ENCODE data around the gene CCDC170. TPM values are rescaled to one million over a fixed set of nuclear protein-coding genes. Genes with fewer than 3 reads are reported as not detected.

Gene CCDC170, protein sequence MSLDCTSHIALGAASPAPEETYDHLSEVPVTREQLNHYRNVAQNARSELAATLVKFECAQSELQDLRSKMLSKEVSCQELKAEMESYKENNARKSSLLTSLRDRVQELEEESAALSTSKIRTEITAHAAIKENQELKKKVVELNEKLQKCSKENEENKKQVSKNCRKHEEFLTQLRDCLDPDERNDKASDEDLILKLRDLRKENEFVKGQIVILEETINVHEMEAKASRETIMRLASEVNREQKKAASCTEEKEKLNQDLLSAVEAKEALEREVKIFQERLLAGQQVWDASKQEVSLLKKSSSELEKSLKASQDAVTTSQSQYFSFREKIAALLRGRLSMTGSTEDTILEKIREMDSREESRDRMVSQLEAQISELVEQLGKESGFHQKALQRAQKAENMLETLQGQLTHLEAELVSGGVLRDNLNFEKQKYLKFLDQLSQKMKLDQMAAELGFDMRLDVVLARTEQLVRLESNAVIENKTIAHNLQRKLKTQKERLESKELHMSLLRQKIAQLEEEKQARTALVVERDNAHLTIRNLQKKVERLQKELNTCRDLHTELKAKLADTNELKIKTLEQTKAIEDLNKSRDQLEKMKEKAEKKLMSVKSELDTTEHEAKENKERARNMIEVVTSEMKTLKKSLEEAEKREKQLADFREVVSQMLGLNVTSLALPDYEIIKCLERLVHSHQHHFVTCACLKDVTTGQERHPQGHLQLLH
- total RNA-seq (10 to 100 TPM; 21.3 to 24.1 TPM), polyA plus RNA-seq (1 to 10 TPM; 2.4 to 5.2 TPM)
- long read RNA-seq, donor 1, full-length matches to known transcripts = 3 of 3 reads
- long read RNA-seq, donor 1, partial matches to known transcripts = 0 of 3 reads
- long read RNA-seq, donor 1, other reads (novel, unspliced or antisense) = 0 of 3 reads
- long read RNA-seq, donor 2 = 0 reads
- long read RNA-seq, donor 3, full-length matches to known transcripts = 1 of 1 reads
- long read RNA-seq, donor 3, partial matches to known transcripts = 0 of 1 reads
- long read RNA-seq, donor 3, other reads (novel, unspliced or antisense) = 0 of 1 reads
- long read RNA-seq, donor 4 = 0 reads
- long read RNA-seq, donor 5, full-length matches to known transcripts = 1 of 1 reads
- long read RNA-seq, donor 5, partial matches to known transcripts = 0 of 1 reads
- long read RNA-seq, donor 5, other reads (novel, unspliced or antisense) = 0 of 1 reads

DNA sequence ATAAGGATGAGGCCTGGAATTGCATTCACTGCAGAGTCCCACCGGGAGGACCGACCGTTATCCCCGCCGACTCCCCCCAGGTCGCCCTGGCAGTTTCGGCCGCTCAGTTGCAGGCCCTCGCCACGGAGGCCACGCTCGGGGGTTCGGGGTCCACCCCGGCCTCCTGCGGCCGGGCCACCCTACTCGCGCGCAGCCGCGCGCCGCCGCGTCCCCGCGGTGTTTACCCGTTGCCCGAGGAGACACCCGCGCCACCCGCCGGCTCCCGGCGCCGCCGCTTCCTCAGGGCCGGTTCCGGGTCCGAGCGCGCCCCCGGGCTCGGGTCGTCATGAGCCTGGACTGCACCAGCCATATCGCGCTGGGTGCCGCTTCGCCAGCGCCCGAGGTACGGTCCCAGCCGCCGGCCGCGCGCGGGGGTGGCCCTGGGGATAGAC, at the start of gene CCDC170:
Gene CCDC170 (plus strand): TSS at position 214 of the 431 bp plus-strand sequence. CDS start 112 bp downstream, at position 326.
- Histone ChIP-seq H3K27ac (ENCODE audit: low read depth in 1 of 2, low read length in 1 of 2) (peak within 1 kb of the TSS in 1 of 2 donors; percentile 68), H3K36me3 (ENCODE audit: control insufficient read depth in 4 of 4, insufficient read depth in 4 of 4, low read length in 4 of 4) (no peaks in the 10 kb centered on the region), H3K9me3 (ENCODE audit: control insufficient read depth in 4 of 4, insufficient read depth in 3 of 4, low read length in 3 of 4) (no peaks in the 10 kb centered on the region), H3K9ac (ENCODE audit: insufficient read depth in 1 of 2, low read length in 2 of 2) (peak within 1 kb of the TSS; percentile 45 to 63), H3K4me3 (peak within 1 kb of the TSS; percentile 49), H3K4me1 (ENCODE audit: control insufficient read depth in 5 of 5, insufficient read depth in 5 of 5, low read length in 5 of 5) (peaks cover 0 to 7% (median 0%) of the 10 kb centered on the region in 5 donors), H3K27me3 (ENCODE audit: control insufficient read depth in 3 of 3, insufficient read depth in 3 of 3, low read length in 2 of 3) (peaks cover 0 to 26% (median 9%) of the 10 kb centered on the region in 3 donors)
- TF ChIP-seq, protein P1, sequence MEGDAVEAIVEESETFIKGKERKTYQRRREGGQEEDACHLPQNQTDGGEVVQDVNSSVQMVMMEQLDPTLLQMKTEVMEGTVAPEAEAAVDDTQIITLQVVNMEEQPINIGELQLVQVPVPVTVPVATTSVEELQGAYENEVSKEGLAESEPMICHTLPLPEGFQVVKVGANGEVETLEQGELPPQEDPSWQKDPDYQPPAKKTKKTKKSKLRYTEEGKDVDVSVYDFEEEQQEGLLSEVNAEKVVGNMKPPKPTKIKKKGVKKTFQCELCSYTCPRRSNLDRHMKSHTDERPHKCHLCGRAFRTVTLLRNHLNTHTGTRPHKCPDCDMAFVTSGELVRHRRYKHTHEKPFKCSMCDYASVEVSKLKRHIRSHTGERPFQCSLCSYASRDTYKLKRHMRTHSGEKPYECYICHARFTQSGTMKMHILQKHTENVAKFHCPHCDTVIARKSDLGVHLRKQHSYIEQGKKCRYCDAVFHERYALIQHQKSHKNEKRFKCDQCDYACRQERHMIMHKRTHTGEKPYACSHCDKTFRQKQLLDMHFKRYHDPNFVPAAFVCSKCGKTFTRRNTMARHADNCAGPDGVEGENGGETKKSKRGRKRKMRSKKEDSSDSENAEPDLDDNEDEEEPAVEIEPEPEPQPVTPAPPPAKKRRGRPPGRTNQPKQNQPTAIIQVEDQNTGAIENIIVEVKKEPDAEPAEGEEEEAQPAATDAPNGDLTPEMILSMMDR (IDR thresholded peaks at IDR 0.05; ENCODE audit: control extremely low read depth, extremely low read depth) = no peak
- peak; percentile 71 to 75 (median 73) for DNase-seq
- ATAC-seq (ENCODE audit: insufficient read depth, low FRiP score) = peak; percentile 54
- WGBS, 2 donors = 0 to 1% methylated on average over 47 to 58 of the region's 58 CpGs

DNA sequence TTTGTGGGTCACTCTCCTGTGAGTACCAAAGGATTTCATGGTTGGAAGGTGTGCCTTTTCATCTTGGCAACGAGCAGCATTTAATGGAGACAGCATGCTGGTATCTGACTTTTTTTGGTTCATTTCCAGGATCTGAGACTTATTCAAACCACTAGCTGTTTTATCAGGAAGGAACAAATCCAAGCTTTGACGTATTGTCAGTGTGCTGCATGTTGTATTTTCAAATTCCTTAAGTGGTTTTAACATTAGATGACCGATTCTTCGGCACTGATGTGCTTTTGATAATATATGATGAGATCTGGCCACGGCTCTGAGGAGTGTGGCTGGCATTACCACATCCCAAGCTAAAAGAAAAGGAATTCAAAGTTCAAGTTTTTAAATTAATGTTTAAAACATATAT, 48.3 kb upstream of the CCDC170 start:
- Histone ChIP-seq H3K36me3 (ENCODE audit: control insufficient read depth in 4 of 4, insufficient read depth in 4 of 4, low read length in 4 of 4) (peaks cover 0 to 5% (median 3%) of the 10 kb centered on the region in 4 donors), H3K9ac (ENCODE audit: insufficient read depth in 1 of 2, low read length in 2 of 2) (no peak overlapping the region), H3K4me1 (ENCODE audit: control insufficient read depth in 5 of 5, insufficient read depth in 5 of 5, low read length in 5 of 5) (peaks cover 0 to 7% (median 4%) of the 10 kb centered on the region in 5 donors), H3K4me3 (no peak overlapping the region), H3K9me3 (ENCODE audit: control insufficient read depth in 4 of 4, insufficient read depth in 3 of 4, low read length in 3 of 4) (no peaks in the 10 kb centered on the region), H3K27me3 (ENCODE audit: control insufficient read depth in 3 of 3, insufficient read depth in 3 of 3, low read length in 2 of 3) (no peaks in the 10 kb centered on the region), H3K27ac (ENCODE audit: low read depth in 1 of 2, low read length in 1 of 2) (peak overlapping the region in 1 of 2 donors; percentile 61)
- ATAC-seq (ENCODE audit: insufficient read depth, low FRiP score) (no peak), DNase-seq (no peak)
- TF ChIP-seq, protein P1 (IDR thresholded peaks at IDR 0.05; ENCODE audit: control extremely low read depth, extremely low read depth) = no peak
- 33 to 60% methylated on average over 5 of the region's 5 CpGs for WGBS, 2 donors

DNA sequence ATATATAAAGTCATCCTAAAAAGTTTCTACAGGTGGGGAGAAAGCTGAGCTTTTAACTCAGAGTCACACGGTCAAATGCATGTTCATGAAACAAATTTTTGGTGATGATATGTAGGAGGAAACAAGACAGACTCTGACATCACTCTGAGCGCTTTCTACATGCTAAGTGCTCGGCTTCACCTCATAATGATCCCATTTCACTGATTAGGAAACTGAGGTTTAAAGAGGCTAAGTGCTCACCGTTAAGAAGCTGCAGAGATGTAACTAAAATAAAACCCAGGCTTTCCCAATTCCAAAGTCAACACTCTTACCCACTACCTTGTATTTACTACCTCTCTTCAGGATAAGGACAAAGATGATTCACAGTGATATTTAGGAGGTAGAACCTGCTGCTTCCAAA, 46.6 kb upstream of the CCDC170 start:
- Histone ChIP-seq H3K9ac (ENCODE audit: insufficient read depth in 1 of 2, low read length in 2 of 2) (no peak overlapping the region), H3K36me3 (ENCODE audit: control insufficient read depth in 4 of 4, insufficient read depth in 4 of 4, low read length in 4 of 4) (peaks cover 0 to 7% (median 3%) of the 10 kb centered on the region in 4 donors), H3K27me3 (ENCODE audit: control insufficient read depth in 3 of 3, insufficient read depth in 3 of 3, low read length in 2 of 3) (no peaks in the 10 kb centered on the region), H3K4me1 (ENCODE audit: control insufficient read depth in 5 of 5, insufficient read depth in 5 of 5, low read length in 5 of 5) (peaks cover 0 to 4% (median 3%) of the 10 kb centered on the region in 5 donors), H3K4me3 (no peak overlapping the region), H3K27ac (ENCODE audit: low read depth in 1 of 2, low read length in 1 of 2) (peak overlapping the region; percentile 1 to 61), H3K9me3 (ENCODE audit: control insufficient read depth in 4 of 4, insufficient read depth in 3 of 4, low read length in 3 of 4) (no peaks in the 10 kb centered on the region)
- ATAC-seq (ENCODE audit: insufficient read depth, low FRiP score) = no peak
- no peak for DNase-seq
- 85 to 92% methylated on average over 4 of the region's 4 CpGs for WGBS, 2 donors
- TF ChIP-seq, protein P1 (IDR thresholded peaks at IDR 0.05; ENCODE audit: control extremely low read depth, extremely low read depth) = no peak

Measured in lung (tissue), 16 donors.